ENCODE results near the gene BRSK2. TPM values are rescaled to one million over a fixed set of nuclear protein-coding genes. Genes with fewer than 3 reads are reported as not detected.

The BRSK2 gene
- total and polyA plus RNA-seq, 2 of the 4 experiments (the other 2 are of a cell fraction): 0.18 to 0.62 TPM

DNA sequence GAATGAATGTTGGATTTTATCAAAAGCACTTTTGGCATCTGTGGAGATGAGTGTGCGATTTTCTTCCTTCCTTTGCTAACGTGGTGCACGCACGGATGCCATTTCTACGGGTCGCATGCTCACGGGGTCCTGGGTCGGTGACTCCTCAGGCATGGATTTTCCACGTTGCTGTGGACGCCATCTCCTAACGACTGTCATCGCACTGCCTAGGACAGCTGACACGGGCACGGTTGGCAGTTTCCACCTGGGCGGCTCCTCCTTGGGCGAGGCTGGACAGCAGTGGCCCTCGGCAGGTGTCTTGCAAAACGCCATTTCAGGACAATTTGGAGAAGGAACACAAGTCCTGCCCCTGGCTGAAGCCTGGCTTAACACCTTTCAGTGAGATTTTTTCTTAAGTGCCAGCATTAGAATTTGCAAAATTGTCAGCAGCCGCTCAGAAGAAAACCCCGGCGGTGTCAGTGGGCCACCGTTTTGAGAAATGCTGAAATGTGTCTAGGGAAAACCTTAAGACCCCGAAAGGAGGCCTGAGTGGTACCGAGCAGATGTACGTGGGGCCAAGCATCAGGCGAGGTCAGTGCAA lies 45.6 kb upstream of the BRSK2 start:
- no peak for TF ChIP-seq POLR2A (IDR thresholded peaks at IDR 0.05; ENCODE audit: low read depth, low read length)
- no peak for TF ChIP-seq BHLHE40 (IDR thresholded peaks at IDR 0.05; ENCODE audit: low read depth, low read length)
- TF ChIP-seq MXI1 (IDR thresholded peaks at IDR 0.05; ENCODE audit: borderline replicate concordance, low read depth, low read length): no peak
- TF ChIP-seq MAZ (IDR thresholded peaks at IDR 0.05; ENCODE audit: borderline replicate concordance, low read depth, low read length): no peak
- no peak for TF ChIP-seq CEBPB (IDR thresholded peaks at IDR 0.05; ENCODE audit: low read depth, low read length)
- in situ Hi-C loops (cut with MboI; ENCODE audit: low sequenced_read_pairs) (no loop called here), intact Hi-C loops (cut with micrococcal nuclease) (no loop called here), dilution Hi-C loops (cut with HindIII; ENCODE audit: low sequenced_read_pairs, unreplicated experiment) (no loop called here)
- H3K56ac ChIP-seq (ENCODE audit: extremely low read depth, insufficient read depth, low read length): no peak overlapping the region
- no peak overlapping the region for H3K18ac ChIP-seq (ENCODE audit: low read depth, low read length)
- H2BK120ac ChIP-seq (ENCODE audit: low read depth, low read length): no peak overlapping the region
- no peak overlapping the region for H3K14ac ChIP-seq (replicated peaks; ENCODE audit: low read depth, low read length)
- H3K4me3 ChIP-seq (ENCODE audit: insufficient read depth, low read depth, low read length): no peak overlapping the region
- ChIA-PET POLR2A (ENCODE audit: unreplicated experiment) (no interaction called here), CTCF (no interaction called here)
- H3K36me3 ChIP-seq (ENCODE audit: control insufficient read depth, insufficient read depth, low read length): no peaks in the 10 kb centered on the region
- no peaks in the 10 kb centered on the region for H3K9me3 ChIP-seq (ENCODE audit: control insufficient read depth, insufficient read depth, low read length)
- peak overlapping the region; percentile 48 for H2AK9ac ChIP-seq (replicated peaks; ENCODE audit: low read depth, low read length, poor library complexity)
- DNase-seq (no peak), ATAC-seq (ENCODE audit: low read depth) (no peak)
- peaks cover 22% of the 10 kb centered on the region for H3K27me3 ChIP-seq (ENCODE audit: control insufficient read depth, insufficient read depth, low read length)
- no peak overlapping the region for H2BK20ac ChIP-seq (ENCODE audit: low read depth, low read length)
- BruUV-seq (replicated peaks): no TSS peak
- H2BK5ac ChIP-seq (ENCODE audit: low read depth, low read length, poor library complexity, severe bottlenecking): no peak overlapping the region
- no peaks in the 10 kb centered on the region for H4K20me1 ChIP-seq (ENCODE audit: insufficient read depth, low read length)
- no peak overlapping the region for H3K4ac ChIP-seq (ENCODE audit: low read depth, low read length)
- H3K79me1 ChIP-seq (ENCODE audit: low read depth in 1 of 2, low read length in 2 of 2): no peaks in the 10 kb centered on the region
- H2AFZ ChIP-seq (replicated peaks; ENCODE audit: low read length, poor library complexity): no peak overlapping the region
- no peak overlapping the region for H4K5ac ChIP-seq (ENCODE audit: low read depth, low read length)
- no peak overlapping the region for H4K91ac ChIP-seq (ENCODE audit: insufficient read depth, low read depth, low read length)
- no peak overlapping the region for H4K8ac ChIP-seq (ENCODE audit: low read depth in 2 of 2, low read length in 2 of 2)
- H3K27ac ChIP-seq (ENCODE audit: insufficient read depth, low read length): no peak overlapping the region
- 0 out of 2 replicates have a peak, but pooled peaks cover 2% of the 10 kb centered on the region for H3K4me1 ChIP-seq (ENCODE audit: control insufficient read depth, insufficient read depth, low read length)
- H2BK15ac ChIP-seq (ENCODE audit: low read depth, low read length): no peak overlapping the region
- WGBS, 2 experiments (ENCODE audit: extremely low coverage in 2 of 2, insufficient read length in 1 of 2): 84% methylated on average over 23 of the region's 26 CpGs; no CpG with 5 or more reads in 1 of the 2 experiments
- no peak overlapping the region for H3K4me2 ChIP-seq (ENCODE audit: low read depth, low read length)
- no peak overlapping the region for H3K9ac ChIP-seq (ENCODE audit: low read depth, low read length)
- peaks cover 4% of the 10 kb centered on the region; the same call in 1 of the 2 replicates for H3K9me1 ChIP-seq (ENCODE audit: insufficient read depth, low read length)
- no peak overlapping the region for H3K23ac ChIP-seq (ENCODE audit: low read depth, low read length)
- no peak overlapping the region for H2AK5ac ChIP-seq (ENCODE audit: low read depth, low read length)

Data from IMR-90 (cell line).